ENCODE data around the gene SUGCT.

DNA sequence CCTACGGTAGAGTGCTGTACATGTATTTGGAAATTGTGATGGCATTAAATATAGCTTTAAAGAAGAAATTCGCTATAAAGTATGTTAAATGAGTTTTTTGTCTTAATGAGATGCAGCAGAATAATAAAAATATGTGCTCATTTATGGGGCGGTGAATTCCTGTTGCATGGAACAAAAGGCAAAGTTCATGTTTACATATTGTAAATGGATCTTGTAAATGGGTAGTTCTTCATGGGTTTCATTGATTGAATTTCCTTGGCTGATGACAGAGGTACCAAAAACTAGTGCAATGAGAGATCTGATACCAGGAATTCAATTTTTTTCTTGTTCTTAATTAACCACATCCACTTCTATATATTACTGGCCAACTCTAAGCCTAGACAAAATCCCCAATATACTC is 284.2 kb downstream of the SUGCT start:
- TF ChIP-seq, protein P1, sequence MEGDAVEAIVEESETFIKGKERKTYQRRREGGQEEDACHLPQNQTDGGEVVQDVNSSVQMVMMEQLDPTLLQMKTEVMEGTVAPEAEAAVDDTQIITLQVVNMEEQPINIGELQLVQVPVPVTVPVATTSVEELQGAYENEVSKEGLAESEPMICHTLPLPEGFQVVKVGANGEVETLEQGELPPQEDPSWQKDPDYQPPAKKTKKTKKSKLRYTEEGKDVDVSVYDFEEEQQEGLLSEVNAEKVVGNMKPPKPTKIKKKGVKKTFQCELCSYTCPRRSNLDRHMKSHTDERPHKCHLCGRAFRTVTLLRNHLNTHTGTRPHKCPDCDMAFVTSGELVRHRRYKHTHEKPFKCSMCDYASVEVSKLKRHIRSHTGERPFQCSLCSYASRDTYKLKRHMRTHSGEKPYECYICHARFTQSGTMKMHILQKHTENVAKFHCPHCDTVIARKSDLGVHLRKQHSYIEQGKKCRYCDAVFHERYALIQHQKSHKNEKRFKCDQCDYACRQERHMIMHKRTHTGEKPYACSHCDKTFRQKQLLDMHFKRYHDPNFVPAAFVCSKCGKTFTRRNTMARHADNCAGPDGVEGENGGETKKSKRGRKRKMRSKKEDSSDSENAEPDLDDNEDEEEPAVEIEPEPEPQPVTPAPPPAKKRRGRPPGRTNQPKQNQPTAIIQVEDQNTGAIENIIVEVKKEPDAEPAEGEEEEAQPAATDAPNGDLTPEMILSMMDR (IDR thresholded peaks at IDR 0.05), result no peak
- no peak for TF ChIP-seq TAF1 (IDR thresholded peaks at IDR 0.05; ENCODE audit: borderline replicate concordance, low read depth, low read length)

All from SK-N-SH (cell line).